SK-N-MC (cell line): ENCODE results near the gene PRICKLE2.

Source experiments
- FOXP2 ChIP-seq: optimal IDR thresholded peaks from 2 replicates; pipeline ENCODE3; 2011; ENCODE audit warnings: mild to moderate bottlenecking, moderate library complexity; ENCODE audit not compliant: insufficient read depth; ENCODE audit errors: extremely low read length, control extremely low read depth
- POLR2AphosphoS5 ChIP-seq: IDR thresholded peaks from 2 replicates; pipeline ENCODE4 v1.6.1; 2012; ENCODE audit warnings: mild to moderate bottlenecking, low read depth, low read length, borderline replicate concordance

DNA sequence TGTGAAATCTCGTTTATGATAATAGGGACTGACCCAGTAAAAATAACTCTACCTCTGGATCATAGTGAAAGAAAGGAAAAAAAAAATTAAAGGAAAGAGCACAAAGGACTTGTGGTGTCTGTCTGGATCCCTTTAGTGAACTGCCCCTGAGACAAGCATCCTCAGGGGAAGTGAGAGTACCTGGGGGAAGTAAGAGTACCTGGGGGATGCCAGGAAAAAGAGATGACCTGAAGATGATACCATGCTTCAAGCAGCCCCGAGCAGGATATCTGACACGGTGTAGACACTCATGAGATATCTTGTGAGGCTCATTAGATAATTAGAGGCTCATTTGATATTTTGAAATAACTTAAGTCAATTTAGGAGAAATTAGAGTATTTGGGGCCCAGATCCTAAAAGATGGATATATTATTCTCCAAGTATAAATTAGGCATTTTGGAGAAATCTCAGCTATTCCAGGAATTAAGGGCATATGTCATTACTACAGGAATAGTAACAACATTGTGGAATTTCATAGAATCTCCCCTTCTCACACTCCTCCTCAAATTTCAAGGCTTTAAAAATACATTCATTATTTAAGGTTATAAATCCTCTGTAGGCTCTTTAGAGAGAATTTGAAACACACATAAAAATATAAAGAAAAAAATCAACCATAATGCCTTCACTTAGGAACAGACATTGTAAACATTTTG lies 165.6 kb downstream of the PRICKLE2 start:
- no peak for TF ChIP-seq POLR2AphosphoS5
- no peak for TF ChIP-seq FOXP2
